Measurements from ENCODE around the gene FAM184A.

- TF ChIP-seq CTCF (IDR thresholded peaks at IDR 0.05) (no peak), POLR2A (IDR thresholded peaks at IDR 0.05) (no peak)
Observed at GRCh38 chr6:119108076-119108475, 29.6 kb upstream of the FAM184A start.

Data from esophagus squamous epithelium (tissue), 4 donors.